Spleen (tissue), 11 donors: ENCODE results near the gene CERKL. TPM values are rescaled to one million over a fixed set of nuclear protein-coding genes. Genes with fewer than 3 reads are reported as not detected.
A peak's percentile ranks its signal among the peaks of the same experiment; 100 is the strongest.

Experiments
- DNase-seq: peaks from one replicate; pipeline ENCODE4 v3.0.0-alpha.2; 2020
- H3K27ac ChIP-seq, 8 donors: fragments of 200-600 bp; sonication (generic) in 7 of 8; 1 replicate in 4 of 8; 2 replicates in 4 of 8; pipeline versions ENCODE4 v1.5.0 to v1.8.0; 2016 to 2021; ENCODE audit warnings: inconsistent platforms in 4 of 8, mild to moderate bottlenecking in 4 of 8, moderate library complexity in 1 of 8
- H3K27me3 ChIP-seq, 7 donors: fragments of 200-600 bp; sonication (generic) in 6 of 7; replicated peaks in 1 of 7; 1 replicate in 4 of 7; 2 replicates in 3 of 7; pipeline versions ENCODE4 v1.5.0 to v1.8.0; 2016 to 2021; ENCODE audit warnings: inconsistent platforms in 3 of 7, mild to moderate bottlenecking in 1 of 7
- H3K36me3 ChIP-seq, 6 donors: fragments of 200-600 bp; sonication (generic) in 5 of 6; 1 replicate in 4 of 6; 2 replicates in 2 of 6; pipeline versions ENCODE4 v1.5.0 to v1.8.0; 2016 to 2021; ENCODE audit warnings: inconsistent platforms in 2 of 6
- H3K4me1 ChIP-seq, 6 donors: fragments of 200-600 bp; sonication (generic) in 5 of 6; 1 replicate in 3 of 6; 2 replicates in 3 of 6; pipeline versions ENCODE4 v1.5.0 to v1.8.0; 2016 to 2021; ENCODE audit warnings: inconsistent platforms in 3 of 6
- H3K4me3 ChIP-seq, 8 donors: fragments of 200-600 bp; sonication (generic) in 7 of 8; 1 replicate in 4 of 8; 2 replicates in 4 of 8; pipeline versions ENCODE4 v1.5.0 to v1.8.0; 2016 to 2021; ENCODE audit warnings: inconsistent platforms in 4 of 8, mild to moderate bottlenecking in 4 of 8, moderate library complexity in 2 of 8
- H3K9me3 ChIP-seq, 8 donors: fragments of 200-600 bp; sonication (generic) in 7 of 8; 1 replicate in 4 of 8; 2 replicates in 4 of 8; pipeline versions ENCODE4 v1.5.0 to v1.8.0; 2016 to 2021; ENCODE audit warnings: inconsistent platforms in 4 of 8
- POLR2A ChIP-seq, 3 donors: fragments of 450-650 bp; IDR thresholded peaks; one replicate each; pipeline ENCODE4 v1.5.1; 2017; ENCODE audit warnings: antibody characterized with exemption in 3 of 3, mild to moderate bottlenecking in 1 of 3
- POLR2AphosphoS5 ChIP-seq, 3 donors: sonication (generic); formaldehyde crosslinking; IDR thresholded peaks; one replicate each; pipeline ENCODE4 v1.5.1; 2017; ENCODE audit warnings: antibody characterized with exemption in 3 of 3
- WGBS, 5 donors: extraction: QIAGEN DNeasy Blood & Tissue Kit in 3 of 5; methylation state at CpG; one replicate each; pipeline versions ENCODE4 v1.1.5 to v1.1.7; 2013 to 2018; 5-methylcytosine and 5-hydroxymethylcytosine counted together
- intact Hi-C: fragments of 100-400 bp; cut with DNase I; formaldehyde crosslinking; loops from one replicate; pipeline ENCODE4 v1.15.0; 2023; ENCODE audit warnings: low total_unique reads
- polyA plus RNA-seq, 3 donors: library from polyadenylated mRNA; stranded (reverse); fragments of 200-250 nt; gene quantifications; one replicate each; pipeline ENCODE4 v1.2.1, GENCODE V29; 2013
- total RNA-seq, 7 donors: library from RNA; depleted of rRNA in 3 of 7; stranded (reverse); fragments of >200 nt in 3 of 7; fragmentation: NEBNext Ultra II Directional in 4 of 7; extraction: Animal tissue kit (Norgen Biotek cat#: 25700) in 4 of 7; gene quantifications; one replicate each; pipeline versions ENCODE4 v1.1.0 to v1.2.1, GENCODE V29; 2016 to 2021
- TF ChIP-seq, protein P1 (sequence below), 11 experiments: fragments of 200-600 bp in 7 of 11; fragments of 450-650 bp in 4 of 11; sonication (generic) in 4 of 11; IDR thresholded peaks in 8 of 11; conservative IDR thresholded peaks in 3 of 11; 1 replicate in 7 of 11; 2 replicates in 4 of 11; pipeline versions ENCODE4 v1.4.0 to v1.8.0; 2016 to 2021; ENCODE audit warnings: antibody characterized with exemption in 11 of 11, inconsistent platforms in 4 of 11, mild to moderate bottlenecking in 1 of 11
- donor health status: healthy with polysubstance abuse.
- donor health status: DM: no; HTN: no; CAD: no; lungs with moderate emphysema.
- donor health status: DM: no; HTN: no; CAD: no.
- donor health status: Bipolar disorder and iron deficiency.
- donor health status: healthy.
- donor health status: DM: no; HTN: no; CAD: no.
- donor health status: DM: yes; HTN: yes; CAD: no.

Gene CERKL
- total and polyA plus RNA-seq, 10 donors, result 0.27 to 2.3 (median 0.85) TPM

DNA sequence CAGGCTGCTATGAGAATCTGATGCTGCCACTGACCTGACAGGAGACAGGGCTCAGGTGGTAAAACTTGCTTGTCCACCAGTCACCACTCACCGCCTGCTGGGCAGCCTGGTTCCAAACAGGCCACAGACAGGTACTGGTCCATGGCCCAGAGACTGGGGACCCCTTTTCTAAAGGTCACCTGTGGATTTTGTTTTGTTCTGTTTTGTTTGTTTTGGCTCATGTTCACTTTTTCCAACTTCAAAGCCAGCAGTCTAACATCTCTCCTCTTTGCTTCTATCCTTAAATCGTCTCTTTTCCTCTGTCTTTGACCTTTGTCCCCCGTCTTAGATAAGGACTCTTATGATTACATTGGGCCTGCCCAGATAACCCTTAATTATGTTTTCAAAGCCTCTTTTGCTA is 3.3 kb upstream of the CERKL start:
- Histone ChIP-seq H3K4me1 (peaks cover 0 to 19% (median 15%) of the 10 kb centered on the region in 6 donors), H3K36me3 (no peaks in the 10 kb centered on the region), H3K27me3 (peaks cover 5 to 33% (median 15%) of the 10 kb centered on the region in 7 donors), H3K9me3 (peaks cover 0 to 4% (median 0%) of the 10 kb centered on the region in 8 donors), H3K4me3 (no peak overlapping the region), H3K27ac (no peak overlapping the region)
- DNase-seq, result no peak
- intact Hi-C loops, result no loop called here
- WGBS, 5 donors, result 76 to 88% (median 81%) methylated on average over 3 of the region's 3 CpGs
- TF ChIP-seq, protein P1, sequence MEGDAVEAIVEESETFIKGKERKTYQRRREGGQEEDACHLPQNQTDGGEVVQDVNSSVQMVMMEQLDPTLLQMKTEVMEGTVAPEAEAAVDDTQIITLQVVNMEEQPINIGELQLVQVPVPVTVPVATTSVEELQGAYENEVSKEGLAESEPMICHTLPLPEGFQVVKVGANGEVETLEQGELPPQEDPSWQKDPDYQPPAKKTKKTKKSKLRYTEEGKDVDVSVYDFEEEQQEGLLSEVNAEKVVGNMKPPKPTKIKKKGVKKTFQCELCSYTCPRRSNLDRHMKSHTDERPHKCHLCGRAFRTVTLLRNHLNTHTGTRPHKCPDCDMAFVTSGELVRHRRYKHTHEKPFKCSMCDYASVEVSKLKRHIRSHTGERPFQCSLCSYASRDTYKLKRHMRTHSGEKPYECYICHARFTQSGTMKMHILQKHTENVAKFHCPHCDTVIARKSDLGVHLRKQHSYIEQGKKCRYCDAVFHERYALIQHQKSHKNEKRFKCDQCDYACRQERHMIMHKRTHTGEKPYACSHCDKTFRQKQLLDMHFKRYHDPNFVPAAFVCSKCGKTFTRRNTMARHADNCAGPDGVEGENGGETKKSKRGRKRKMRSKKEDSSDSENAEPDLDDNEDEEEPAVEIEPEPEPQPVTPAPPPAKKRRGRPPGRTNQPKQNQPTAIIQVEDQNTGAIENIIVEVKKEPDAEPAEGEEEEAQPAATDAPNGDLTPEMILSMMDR (IDR thresholded peaks at IDR 0.05 in 8 of 11, conservative IDR thresholded peaks at IDR 0.05 in 3 of 11), result no peak
- no peak for TF ChIP-seq POLR2AphosphoS5 (IDR thresholded peaks at IDR 0.05)
- no peak for TF ChIP-seq POLR2A (IDR thresholded peaks at IDR 0.05)

DNA sequence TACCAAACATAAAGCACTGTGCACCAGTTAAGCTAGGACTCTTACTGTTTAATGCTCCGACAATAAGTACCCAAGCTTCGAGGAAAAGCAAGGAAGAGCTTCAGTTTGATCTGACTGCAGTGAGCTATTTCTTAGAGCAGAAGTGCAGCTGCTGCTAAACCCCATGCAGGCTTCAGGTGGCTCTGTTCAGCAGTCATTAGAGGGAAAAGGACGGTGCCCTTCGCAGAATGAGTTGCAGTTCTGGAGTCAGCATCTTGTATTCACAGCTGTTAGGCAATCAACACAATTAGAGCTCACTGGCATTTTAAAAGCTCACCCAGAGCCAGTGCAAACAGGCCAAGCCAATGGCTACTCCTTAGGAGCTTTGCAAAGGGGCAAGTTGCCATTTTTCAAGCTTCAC is 1.5 kb upstream of the CERKL start:
- peaks cover 5 to 33% (median 15%) of the 10 kb centered on the region in 7 donors for H3K27me3 ChIP-seq
- TF ChIP-seq, protein P1 (IDR thresholded peaks at IDR 0.05 in 8 of 11, conservative IDR thresholded peaks at IDR 0.05 in 3 of 11), result no peak
- TF ChIP-seq POLR2AphosphoS5 (IDR thresholded peaks at IDR 0.05), result no peak
- no peak for TF ChIP-seq POLR2A (IDR thresholded peaks at IDR 0.05)
- H3K9me3 ChIP-seq, result no peaks in the 10 kb centered on the region
- no peak overlapping the region for H3K27ac ChIP-seq
- DNase-seq, result no peak
- intact Hi-C loops, result no loop called here
- peaks cover 0 to 19% (median 15%) of the 10 kb centered on the region in 6 donors for H3K4me1 ChIP-seq
- no peak overlapping the region for H3K4me3 ChIP-seq
- 74 to 84% (median 77%) methylated on average over 4 of the region's 4 CpGs for WGBS, 5 donors
- no peaks in the 10 kb centered on the region for H3K36me3 ChIP-seq

DNA sequence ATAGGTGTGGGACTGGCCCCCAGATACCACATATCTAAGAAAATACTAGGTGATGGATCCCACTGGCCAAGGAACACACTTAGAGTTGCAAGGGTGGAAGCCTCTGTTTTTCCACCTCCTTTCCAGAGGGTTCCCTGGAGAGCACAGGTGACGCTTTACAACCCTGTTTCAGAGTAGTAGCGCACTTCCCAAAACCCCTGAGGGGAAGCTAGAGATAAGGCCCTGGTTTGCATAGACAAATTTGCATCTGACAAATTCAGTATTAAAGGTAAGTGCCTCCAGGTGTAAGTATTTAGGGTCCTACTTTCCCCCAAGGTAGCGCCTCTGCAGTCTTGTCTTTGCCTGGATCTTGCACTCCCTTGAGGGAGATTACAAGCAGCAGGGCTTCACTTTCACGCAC is 474 bp upstream of the CERKL start:
- Histone ChIP-seq H3K27me3 (peaks cover 5 to 33% (median 15%) of the 10 kb centered on the region in 7 donors), H3K4me3 (peak overlapping the region in 6 of 8 donors; percentile 39 to 80 (median 55))
- intact Hi-C loops, result no loop called here

DNA sequence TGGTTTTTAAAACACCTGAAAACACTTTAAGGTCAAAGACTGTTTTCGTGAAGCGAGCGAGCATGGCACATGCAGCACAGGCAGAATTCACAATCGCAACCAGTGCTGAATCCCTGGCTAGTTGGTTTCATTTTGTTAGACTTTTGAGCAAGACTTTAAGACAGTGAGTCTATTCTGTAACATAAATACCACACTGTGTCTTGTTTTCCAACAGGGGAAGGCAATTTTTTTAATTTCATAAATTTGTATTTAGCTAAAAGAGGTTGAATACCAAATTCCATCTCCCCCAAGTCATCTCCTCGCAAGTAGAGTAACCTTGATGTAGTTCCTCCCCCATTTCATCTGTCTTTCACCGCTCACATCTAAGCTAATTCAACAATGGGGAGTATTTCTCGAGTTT is 1.4 kb downstream of the CERKL start:
- 68 to 79% (median 75%) methylated on average over 7 of the region's 7 CpGs for WGBS, 5 donors

More for the DNA sequence above, 474 bp upstream of the CERKL start:
- DNase-seq, result no peak
- Histone ChIP-seq H3K4me1 (peaks cover 0 to 19% (median 15%) of the 10 kb centered on the region in 6 donors), H3K36me3 (no peaks in the 10 kb centered on the region), H3K9me3 (no peaks in the 10 kb centered on the region), H3K27ac (no peak overlapping the region)
- 63 to 72% (median 66%) methylated on average over 4 of the region's 4 CpGs for WGBS, 5 donors
- no peak for TF ChIP-seq POLR2AphosphoS5 (IDR thresholded peaks at IDR 0.05)
- TF ChIP-seq, protein P1 (IDR thresholded peaks at IDR 0.05 in 8 of 11, conservative IDR thresholded peaks at IDR 0.05 in 3 of 11), result no peak
- no peak for TF ChIP-seq POLR2A (IDR thresholded peaks at IDR 0.05)

More for the DNA sequence above, 1.4 kb downstream of the CERKL start:
- TF ChIP-seq, protein P1 (IDR thresholded peaks at IDR 0.05 in 8 of 11, conservative IDR thresholded peaks at IDR 0.05 in 3 of 11), result no peak
- TF ChIP-seq POLR2AphosphoS5 (IDR thresholded peaks at IDR 0.05) (no peak), POLR2A (IDR thresholded peaks at IDR 0.05) (no peak)
- H3K4me3 ChIP-seq, result no peak overlapping the region
- H3K27me3 ChIP-seq, result peaks cover 5 to 33% (median 15%) of the 10 kb centered on the region in 7 donors
- no peak for DNase-seq
- no peaks in the 10 kb centered on the region for H3K9me3 ChIP-seq
- H3K27ac ChIP-seq, result no peak overlapping the region
- intact Hi-C loops, result no loop called here
- peaks cover 0 to 19% (median 15%) of the 10 kb centered on the region in 6 donors for H3K4me1 ChIP-seq
- no peaks in the 10 kb centered on the region for H3K36me3 ChIP-seq
